ENCODE measurements around the gene CLIC4.
"Not testable (repeated sequence)": the region's sequence is repeated elsewhere in the genome, so short reads cannot be mapped to it uniquely, and the experiment has no call there.

CLIC4 gene

GRCh38 chr1:24720152-24720551 lies 25.1 kb upstream of the CLIC4 start:
- DNase-seq = no peak

- no peak for DNase-seq
Observed at GRCh38 chr1:24721533-24721932, 23.7 kb upstream of the CLIC4 start.

GRCh38 chr1:24722073-24723035 lies 22.9 kb upstream of the CLIC4 start:
- not testable (repeated sequence) for DNase-seq

GRCh38 chr1:24724345-24725208 lies 20.7 kb upstream of the CLIC4 start:
- no peak for DNase-seq

- DNase-seq = no peak
Observed at GRCh38 chr1:24725209-24725651, 20.0 kb upstream of the CLIC4 start.

- no peak for DNase-seq
Observed at GRCh38 chr1:24726741-24727140, 18.5 kb upstream of the CLIC4 start.

- DNase-seq = peak; percentile 28
Observed at GRCh38 chr1:24727501-24728216, 17.6 kb upstream of the CLIC4 start.

- DNase-seq = no peak
Observed at GRCh38 chr1:24728982-24729381, 16.3 kb upstream of the CLIC4 start.

- no peak for DNase-seq
Observed at GRCh38 chr1:24732186-24732885, 12.9 kb upstream of the CLIC4 start.

GRCh38 chr1:24733342-24733741 lies 11.9 kb upstream of the CLIC4 start:
- DNase-seq = not testable (repeated sequence)

- no peak for DNase-seq
Observed at GRCh38 chr1:24735156-24735508, 10.1 kb upstream of the CLIC4 start.

GRCh38 chr1:24735509-24736375 lies 9.5 kb upstream of the CLIC4 start:
- DNase-seq = no peak

GRCh38 chr1:24737368-24738117 lies 7.7 kb upstream of the CLIC4 start:
- no peak for DNase-seq

- DNase-seq = no peak
Observed at GRCh38 chr1:24739241-24739640, 6.0 kb upstream of the CLIC4 start.

- DNase-seq = no peak
Observed at GRCh38 chr1:24742090-24742938, 2.9 kb upstream of the CLIC4 start.

- DNase-seq = no peak
Observed at GRCh38 chr1:24743404-24744211, 1.6 kb upstream of the CLIC4 start.

GRCh38 chr1:24745711-24746413 lies 615 bp downstream of the CLIC4 start:
- DNase-seq = peak; percentile 16

All from activated CD4-positive, alpha-beta T cell treated with anti-CD3 and anti-CD28 coated beads, Interleukin-2, Interleukin-6, amounts not matched to agents 100 ng/mL and 50 ng/mL, durations not matched to agents 16 hours and 8 hours (primary cell).